ENCODE measurements around the gene SPPL3.

The SPPL3 gene

GRCh38 chr12:120832737-120833136 is 71.4 kb downstream of the SPPL3 start:
- no peak for TF ChIP-seq CTCF (conservative IDR thresholded peaks at IDR 0.05; ENCODE audit: low read length)
- no peak overlapping the region for H3K4me3 ChIP-seq (ENCODE audit: low read length)
- DNase-seq (ENCODE audit: low read depth): no peak

GRCh38 chr12:120831648-120832267 is 72.4 kb downstream of the SPPL3 start:
- no peak for DNase-seq (ENCODE audit: low read depth)
- no peak for TF ChIP-seq CTCF (conservative IDR thresholded peaks at IDR 0.05; ENCODE audit: low read length)
- no peak overlapping the region for H3K4me3 ChIP-seq (ENCODE audit: low read length)

- DNase-seq (ENCODE audit: low read depth): no peak
- TF ChIP-seq CTCF (conservative IDR thresholded peaks at IDR 0.05; ENCODE audit: low read length): no peak
- H3K4me3 ChIP-seq (ENCODE audit: low read length): no peak overlapping the region
Measured at GRCh38 chr12:120830966-120831365, 73.2 kb downstream of the SPPL3 start.

- DNase-seq (ENCODE audit: low read depth): no peak
- TF ChIP-seq CTCF (conservative IDR thresholded peaks at IDR 0.05; ENCODE audit: low read length): no peak
- no peak overlapping the region for H3K4me3 ChIP-seq (ENCODE audit: low read length)
Measured at GRCh38 chr12:120830052-120830940, 73.9 kb downstream of the SPPL3 start.

GRCh38 chr12:120826335-120826734 is 77.8 kb downstream of the SPPL3 start:
- H3K4me3 ChIP-seq (ENCODE audit: low read length): no peak overlapping the region
- TF ChIP-seq CTCF (conservative IDR thresholded peaks at IDR 0.05; ENCODE audit: low read length): no peak
- DNase-seq (ENCODE audit: low read depth): no peak

GRCh38 chr12:120825337-120825736 is 78.8 kb downstream of the SPPL3 start:
- no peak for DNase-seq (ENCODE audit: low read depth)
- no peak overlapping the region for H3K4me3 ChIP-seq (ENCODE audit: low read length)
- TF ChIP-seq CTCF (conservative IDR thresholded peaks at IDR 0.05; ENCODE audit: low read length): no peak

Measured in AG10803 (cell line).